NCI-H69 (cell line): ENCODE data around the gene ALDH1B1.

Experiments
- DNase-seq: peaks from one replicate; lab custom pipeline; 2025; lab: John Stamatoyannopoulos, UW

ALDH1B1 gene

DNA sequence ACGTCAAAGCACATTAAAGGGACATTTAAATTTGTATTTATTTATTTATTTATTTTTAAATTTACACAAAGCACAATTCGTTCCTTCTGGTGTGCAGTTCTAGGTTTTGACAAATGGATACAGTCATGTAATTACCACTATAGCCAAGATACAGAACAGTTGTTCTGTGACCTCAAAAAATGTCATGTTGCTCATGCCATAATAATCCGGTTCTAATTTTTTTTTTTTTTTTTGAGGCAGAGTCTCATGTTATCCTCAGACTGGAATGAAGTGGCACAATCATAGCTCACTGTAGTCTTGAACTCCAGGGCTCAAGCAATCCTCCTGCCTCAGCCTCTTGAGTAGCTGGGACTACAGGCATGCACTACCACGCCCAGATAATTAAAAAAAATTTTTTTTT is 24.0 kb downstream of the ALDH1B1 start:
- no peak for DNase-seq

DNA sequence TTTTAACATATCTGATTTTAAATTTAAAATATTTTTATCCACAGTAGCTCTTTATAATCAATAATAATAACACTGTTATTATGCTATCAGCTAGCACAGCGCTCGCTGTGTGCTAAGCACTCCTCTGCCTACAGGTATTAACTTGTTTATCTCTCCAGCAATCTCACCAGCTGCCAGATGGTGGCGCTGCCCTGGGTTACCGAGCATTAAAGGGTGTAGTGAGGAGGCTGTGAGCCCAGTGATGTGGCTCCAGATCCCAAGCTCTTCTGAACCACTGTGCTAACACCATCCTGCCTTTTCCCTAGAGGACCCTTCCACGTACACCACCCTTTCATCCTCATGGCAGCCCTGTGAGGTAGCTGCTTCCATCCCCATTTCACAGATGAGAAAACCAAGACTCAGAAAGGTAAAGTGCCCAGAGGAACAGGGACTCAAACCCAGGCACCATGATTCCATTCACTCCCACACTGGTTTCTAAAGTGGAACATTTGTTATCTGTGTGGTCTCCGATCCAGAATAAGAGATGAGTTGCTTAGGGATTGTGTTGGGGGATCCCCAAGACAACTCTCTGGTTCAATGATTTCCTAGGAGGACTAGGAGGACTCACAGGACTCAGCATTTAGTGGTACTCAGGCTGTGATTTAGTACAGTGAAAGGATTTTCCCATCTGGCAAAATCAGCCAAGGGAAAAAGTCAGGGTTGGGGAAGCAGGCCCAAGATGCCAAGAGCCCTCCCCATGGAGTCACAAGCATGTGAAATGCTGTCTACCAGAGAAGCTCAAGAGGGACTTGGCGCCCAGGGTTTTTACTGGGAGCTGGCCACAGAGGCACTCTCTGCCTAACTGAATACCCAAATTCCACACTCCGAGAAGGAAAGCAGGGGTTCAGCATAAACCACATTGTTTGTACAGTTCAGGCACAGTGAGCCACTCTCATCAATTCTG is 24.8 kb downstream of the ALDH1B1 start:
- peak; percentile 78 for DNase-seq

DNA sequence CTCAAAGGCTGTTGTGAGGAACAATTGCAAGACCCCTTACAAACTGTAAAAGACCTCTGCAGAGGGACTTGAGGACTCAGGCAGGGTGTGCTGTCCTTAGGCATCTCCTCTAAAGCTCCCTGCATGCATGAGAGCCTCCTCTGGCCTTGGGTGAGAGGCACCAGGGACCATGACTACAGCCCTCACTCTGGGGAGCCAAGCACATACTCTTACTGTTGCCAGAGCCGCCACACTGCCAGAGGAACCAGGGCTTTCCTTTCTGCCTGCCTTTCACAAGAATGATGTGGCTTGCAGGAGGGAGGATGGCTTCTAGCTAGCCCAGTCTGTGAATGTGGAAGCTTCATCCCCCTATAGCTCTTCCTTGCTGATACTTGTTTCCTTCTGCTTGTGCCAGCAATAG is 25.9 kb downstream of the ALDH1B1 start:
- DNase-seq: no peak

DNA sequence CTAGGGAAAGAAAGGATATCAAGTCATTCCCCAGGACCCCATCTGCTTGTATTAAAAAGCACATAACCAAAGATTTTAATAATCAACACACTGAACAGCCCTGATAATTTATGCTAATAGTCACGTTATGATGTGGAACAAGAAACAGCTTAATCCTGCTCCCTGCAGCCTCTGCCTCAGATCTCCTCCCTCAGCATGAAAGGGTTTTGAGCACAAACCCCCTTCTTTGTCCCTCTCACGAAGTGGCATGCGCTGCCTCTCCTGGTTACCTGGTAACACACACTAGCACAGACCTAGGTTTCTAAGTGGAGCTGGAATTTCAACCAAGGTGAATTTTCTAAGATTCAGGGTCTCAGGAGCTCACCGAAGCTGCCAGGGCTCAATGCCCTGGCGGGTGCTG is 26.7 kb downstream of the ALDH1B1 start:
- DNase-seq: peak; percentile 27

- peak; percentile 97 for DNase-seq
These were observed 29.2 kb downstream of the ALDH1B1 start for GRCh38 chr9:38421498-38422211.

DNA sequence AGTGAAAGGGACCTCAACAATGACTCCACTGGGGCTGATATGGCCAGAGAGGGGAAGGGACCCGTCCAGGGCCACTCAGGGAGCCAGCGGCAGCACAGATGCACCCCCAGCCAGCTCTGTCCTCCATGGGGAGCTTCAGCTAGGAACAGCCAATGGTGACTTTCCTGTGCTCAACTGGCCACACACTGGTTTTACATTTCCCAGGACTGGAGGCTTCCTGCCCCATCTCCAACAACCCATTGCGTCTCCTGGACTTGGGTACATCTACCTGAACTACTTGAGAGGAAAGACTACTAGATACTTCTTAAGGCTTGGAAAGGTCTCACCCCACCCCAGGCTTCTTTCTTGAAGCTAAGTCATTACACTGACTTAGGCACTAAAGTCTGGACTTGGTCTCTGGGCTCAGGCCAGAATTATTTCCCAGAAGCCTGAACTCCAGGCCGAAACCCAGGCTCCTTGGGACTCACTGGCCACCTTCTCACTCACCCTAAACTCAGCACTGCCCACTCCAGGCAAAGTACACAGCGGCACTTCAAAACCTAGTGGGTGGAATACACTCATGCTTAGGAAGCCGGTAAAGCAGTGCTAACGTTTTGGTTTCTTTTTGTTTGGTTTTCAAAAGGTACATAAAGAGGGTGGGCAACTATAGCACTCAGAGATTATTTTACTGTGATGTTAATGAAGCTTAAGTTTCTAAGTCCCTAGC is 30.2 kb downstream of the ALDH1B1 start:
- peak; percentile 77 for DNase-seq

GRCh38 chr9:38423273-38423972 is 30.9 kb downstream of the ALDH1B1 start:
- peak; percentile 80 for DNase-seq

DNA sequence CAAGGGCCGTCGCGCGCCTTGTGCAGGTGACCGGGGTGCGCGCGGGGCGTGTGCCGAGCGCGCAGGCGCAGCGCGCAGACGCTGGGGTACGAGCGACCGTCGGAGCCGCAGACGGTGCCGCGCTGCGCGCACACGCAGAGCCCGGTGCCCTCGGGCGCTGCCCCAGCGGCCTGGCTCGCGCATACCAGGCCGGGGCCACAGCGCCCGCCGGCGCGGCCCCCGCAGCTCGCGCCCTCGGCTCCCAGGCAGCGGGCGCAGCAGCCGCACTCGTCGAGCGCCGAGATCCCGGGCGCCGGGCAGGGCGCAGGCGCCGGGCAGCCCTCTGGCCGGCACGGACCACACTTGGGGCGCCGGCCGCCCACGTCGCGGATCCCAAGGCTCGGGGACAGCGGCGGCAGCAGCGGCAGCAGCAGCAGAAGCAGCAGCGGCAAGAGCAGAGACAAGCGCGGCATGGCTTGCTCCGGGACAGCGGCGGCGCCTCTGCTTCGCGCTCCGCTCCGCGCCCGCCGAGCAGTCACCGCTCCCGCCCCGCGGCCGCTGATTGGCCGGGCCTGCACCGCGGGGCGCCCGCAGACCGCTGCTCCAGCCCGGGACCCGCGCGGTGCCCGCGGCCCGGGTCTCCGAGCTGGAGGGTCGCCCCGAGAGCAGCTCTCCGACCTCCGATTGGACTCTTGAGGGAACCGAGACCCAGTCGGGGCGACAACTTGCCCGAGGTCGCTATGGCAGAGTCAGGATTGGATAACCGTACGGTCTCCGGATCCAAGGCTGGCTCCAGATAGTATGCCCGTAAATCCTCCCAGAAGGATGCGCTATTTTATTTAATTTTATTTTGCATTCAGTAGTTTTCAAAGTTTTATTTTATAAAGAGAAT is 31.7 kb downstream of the ALDH1B1 start, which contains the start of gene IGFBPL1:
Gene IGFBPL1 (minus strand): TSS at position 482 of the 871 bp plus-strand sequence. CDS start 30 bp downstream, at position 452.
- peak; percentile 94 for DNase-seq

GRCh38 chr9:38424918-38425317 is 32.4 kb downstream of the ALDH1B1 start:
- peak; percentile 41 for DNase-seq

GRCh38 chr9:38428062-38428461 is 35.6 kb downstream of the ALDH1B1 start:
- DNase-seq: no peak

DNA sequence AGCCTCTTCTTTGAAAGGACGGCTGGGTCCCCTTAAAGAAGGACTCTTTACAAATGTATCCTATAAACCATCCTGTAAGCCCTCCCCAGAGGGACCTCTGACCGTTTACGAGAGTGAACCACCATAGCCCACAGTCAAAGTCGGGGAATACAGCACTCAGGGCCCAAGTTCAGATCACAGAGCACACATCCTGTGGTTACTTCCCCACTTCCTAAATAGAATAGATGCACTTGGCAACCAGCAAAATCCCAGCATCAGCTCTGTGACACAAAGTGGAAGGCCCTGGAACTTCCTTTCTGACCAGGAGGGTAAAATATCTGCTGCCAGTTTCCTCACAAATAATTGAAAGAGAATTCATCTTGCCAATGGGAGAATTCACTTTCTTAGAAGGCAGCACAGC is 38.6 kb downstream of the ALDH1B1 start:
- DNase-seq: no peak

GRCh38 chr9:38432922-38433510 is 40.5 kb downstream of the ALDH1B1 start:
- DNase-seq: peak; percentile 73

DNA sequence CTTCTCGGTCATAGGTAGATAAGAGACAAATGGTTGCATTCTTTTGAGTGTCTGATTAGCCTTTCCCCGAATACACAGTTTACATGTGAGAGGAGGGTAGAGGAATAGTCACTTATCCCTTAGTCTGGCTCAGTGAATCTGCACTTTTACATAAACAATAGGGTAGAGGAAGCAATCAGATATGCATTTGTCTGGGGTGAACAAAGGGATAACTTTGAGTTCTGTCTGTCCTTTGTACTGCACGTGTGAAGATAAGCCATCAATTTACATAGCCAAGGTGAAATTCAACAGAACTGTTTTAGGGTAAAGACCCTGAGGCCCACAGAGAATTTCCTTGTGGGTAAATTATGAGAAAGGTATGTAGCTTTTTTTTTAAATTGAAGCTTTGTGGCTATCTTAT is 41.9 kb downstream of the ALDH1B1 start:
- no peak for DNase-seq

DNA sequence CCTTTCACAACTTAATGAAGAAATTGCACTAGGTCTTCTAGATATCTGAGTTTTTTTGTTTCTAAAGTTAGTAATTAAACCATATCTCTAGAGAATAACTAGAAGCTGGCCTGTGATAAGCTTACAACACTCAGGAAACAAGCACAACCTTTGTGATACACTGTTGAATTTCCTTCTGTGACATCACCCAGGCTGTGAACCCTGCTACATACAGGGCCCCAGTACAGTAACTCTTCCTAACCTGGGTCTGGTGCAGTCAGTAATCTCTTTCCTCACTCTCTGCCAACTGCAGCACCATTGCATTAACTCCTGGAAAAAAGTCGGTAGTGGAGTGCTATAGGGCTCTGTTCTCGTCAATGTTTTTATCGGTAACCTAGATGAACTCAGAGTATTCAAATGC is 42.4 kb downstream of the ALDH1B1 start:
- no peak for DNase-seq

DNA sequence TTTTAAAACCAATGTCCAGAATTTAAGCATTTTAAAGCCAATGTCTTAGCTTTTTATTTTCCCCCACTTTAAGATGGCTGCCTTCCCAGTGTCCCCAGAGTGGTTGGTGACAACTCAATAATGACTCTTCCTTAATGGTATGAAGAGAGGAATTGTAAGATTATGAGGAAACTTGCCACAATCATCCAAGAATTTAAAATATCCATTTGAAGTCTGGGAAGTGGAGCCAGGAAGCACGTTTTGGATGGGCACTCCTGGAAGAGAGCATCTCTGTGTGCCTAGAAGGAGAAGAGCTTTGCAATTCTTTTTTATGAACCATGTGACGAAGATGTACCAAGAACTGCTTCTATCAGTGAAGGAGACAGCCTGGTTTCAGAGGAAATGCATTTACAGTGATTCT is 43.0 kb downstream of the ALDH1B1 start:
- no peak for DNase-seq

DNA sequence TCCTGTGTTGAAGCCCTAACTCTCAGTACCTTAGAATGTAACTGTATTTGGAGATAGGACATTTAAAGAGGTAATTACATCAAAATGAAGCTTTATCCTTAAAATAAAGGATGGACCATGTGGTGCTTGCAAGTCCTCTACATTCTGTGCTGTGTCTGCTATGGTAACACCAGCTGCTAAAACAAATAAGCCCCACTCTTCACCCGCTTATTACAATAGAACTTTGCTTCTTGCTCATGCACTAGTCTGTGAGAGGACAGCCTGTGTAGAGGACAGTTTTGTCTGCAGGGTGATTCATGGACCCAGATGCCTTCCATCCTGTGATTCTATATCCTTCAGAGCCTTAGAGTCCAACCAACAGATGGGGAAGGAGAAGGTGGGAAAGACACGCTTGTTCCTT is 44.2 kb downstream of the ALDH1B1 start:
- DNase-seq: no peak

GRCh38 chr9:38437193-38437823 is 44.8 kb downstream of the ALDH1B1 start:
- no peak for DNase-seq

GRCh38 chr9:38439291-38439915 is 46.9 kb downstream of the ALDH1B1 start:
- DNase-seq: no peak

DNA sequence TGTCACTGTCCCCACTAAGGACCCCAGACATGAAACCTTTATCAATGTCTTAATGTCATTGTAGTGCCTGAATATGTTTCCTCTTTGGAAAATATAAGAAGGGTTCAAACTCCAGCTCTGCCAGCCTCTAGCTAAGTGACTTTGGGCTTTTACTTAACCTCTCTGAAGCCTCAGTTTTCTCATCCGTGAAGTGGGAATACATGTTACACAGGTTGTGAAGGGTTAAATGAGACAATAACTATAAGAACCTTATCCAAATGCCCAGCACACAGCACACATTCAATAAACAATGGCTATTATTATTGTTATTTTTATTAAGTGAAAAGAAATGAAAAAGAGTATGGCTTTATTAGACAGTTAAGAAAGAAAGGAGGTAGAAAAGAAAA is 47.4 kb downstream of the ALDH1B1 start:
- no peak for DNase-seq
